ENCODE data around the gene TIAM2. TPM values are rescaled to one million over a fixed set of nuclear protein-coding genes. Genes with fewer than 3 reads are reported as not detected.

Gene TIAM2
- total RNA-seq, 4 donors from 2014 or later, result 8.6 to 17.0 (median 14.8) TPM

DNA sequence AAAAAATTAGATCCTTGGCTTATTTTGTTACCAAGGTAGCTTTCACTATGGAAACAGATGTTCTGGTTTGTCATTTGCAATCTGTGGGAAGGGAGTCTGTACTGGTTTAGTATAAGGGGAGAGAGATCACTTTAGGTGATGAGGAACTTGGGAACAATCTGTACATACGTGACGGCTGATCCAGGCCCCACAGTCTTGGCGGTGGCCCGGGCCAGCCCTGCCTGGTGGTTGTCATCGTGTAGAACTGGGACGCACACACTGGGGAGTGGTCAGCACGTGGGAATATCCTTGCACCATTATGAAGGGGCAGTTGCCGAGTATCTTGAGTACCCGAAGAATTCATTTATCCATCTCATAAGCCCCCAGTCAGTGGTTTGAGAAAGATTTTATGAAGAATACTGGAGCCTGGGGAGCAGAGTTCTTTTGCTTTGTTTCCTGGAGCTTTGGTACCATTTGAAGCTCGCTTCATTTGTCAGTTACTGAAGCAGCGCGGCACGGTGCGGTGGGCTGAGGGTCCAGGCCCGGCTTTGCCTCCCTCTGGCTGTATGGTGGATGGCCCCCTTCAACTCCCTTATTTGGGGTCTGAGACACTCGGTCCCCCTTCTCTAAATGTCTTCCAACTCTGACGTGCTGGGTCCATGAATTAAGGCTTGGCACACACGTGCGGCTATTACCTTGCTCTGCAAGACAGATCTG lies 245.9 kb downstream of the TIAM2 start:
- Histone ChIP-seq H3K27me3 (no peaks in the 10 kb centered on the region), H3K36me3 (no peaks in the 10 kb centered on the region), H3K27ac (replicated peaks in 1 of 4) (peak overlapping the region; percentile 48 to 84 (median 74)), H3K9me3 (no peaks in the 10 kb centered on the region), H3K4me1 (peaks cover 0 to 53% (median 31%) of the 10 kb centered on the region in 4 donors), H3K4me3 (no peak overlapping the region)
- no peak for TF ChIP-seq POLR2A (IDR thresholded peaks at IDR 0.05; ENCODE audit: low read depth)
- TF ChIP-seq POLR2AphosphoS5 (IDR thresholded peaks at IDR 0.05), result peak in 1 of 2 donors; percentile 8
- intact Hi-C loops (cut with DNase I), result no loop called here
- 85% methylated on average over 19 of the region's 19 CpGs for WGBS
- DNase-seq (ENCODE audit: extremely low spot score), result no peak

DNA sequence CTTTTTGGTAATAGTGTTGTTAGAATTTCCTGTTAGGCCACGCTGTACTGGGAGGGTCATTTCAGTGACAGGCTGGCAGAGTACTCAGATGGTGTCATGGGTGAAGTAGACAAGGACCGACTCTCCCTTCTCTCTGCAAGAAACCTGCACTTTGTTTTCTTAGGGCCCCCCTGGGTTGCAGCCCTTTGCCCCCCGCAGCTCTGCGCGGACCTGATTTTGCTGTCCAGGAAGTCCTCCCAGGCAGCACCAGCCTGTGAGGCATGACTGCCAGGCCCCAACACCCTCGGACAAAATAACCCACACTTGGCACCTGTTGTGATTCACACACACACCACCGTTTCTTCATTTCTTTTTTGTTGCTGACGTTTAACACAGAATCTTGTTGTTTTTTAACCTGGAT lies 246.9 kb downstream of the TIAM2 start:
- H3K9me3 ChIP-seq, result no peaks in the 10 kb centered on the region
- no peak overlapping the region for H3K4me3 ChIP-seq
- no peaks in the 10 kb centered on the region for H3K36me3 ChIP-seq
- intact Hi-C loops (cut with DNase I), result no loop called here
- peaks cover 0 to 63% (median 33%) of the 10 kb centered on the region in 4 donors for H3K4me1 ChIP-seq
- no peaks in the 10 kb centered on the region for H3K27me3 ChIP-seq
- H3K27ac ChIP-seq (replicated peaks in 1 of 4), result peak overlapping the region; percentile 48 to 84 (median 74)
- TF ChIP-seq EP300 (IDR thresholded peaks at IDR 0.05) (no peak), POLR2AphosphoS5 (IDR thresholded peaks at IDR 0.05) (no peak), POLR2A (IDR thresholded peaks at IDR 0.05; ENCODE audit: low read depth) (no peak)
- TF ChIP-seq, protein P1, sequence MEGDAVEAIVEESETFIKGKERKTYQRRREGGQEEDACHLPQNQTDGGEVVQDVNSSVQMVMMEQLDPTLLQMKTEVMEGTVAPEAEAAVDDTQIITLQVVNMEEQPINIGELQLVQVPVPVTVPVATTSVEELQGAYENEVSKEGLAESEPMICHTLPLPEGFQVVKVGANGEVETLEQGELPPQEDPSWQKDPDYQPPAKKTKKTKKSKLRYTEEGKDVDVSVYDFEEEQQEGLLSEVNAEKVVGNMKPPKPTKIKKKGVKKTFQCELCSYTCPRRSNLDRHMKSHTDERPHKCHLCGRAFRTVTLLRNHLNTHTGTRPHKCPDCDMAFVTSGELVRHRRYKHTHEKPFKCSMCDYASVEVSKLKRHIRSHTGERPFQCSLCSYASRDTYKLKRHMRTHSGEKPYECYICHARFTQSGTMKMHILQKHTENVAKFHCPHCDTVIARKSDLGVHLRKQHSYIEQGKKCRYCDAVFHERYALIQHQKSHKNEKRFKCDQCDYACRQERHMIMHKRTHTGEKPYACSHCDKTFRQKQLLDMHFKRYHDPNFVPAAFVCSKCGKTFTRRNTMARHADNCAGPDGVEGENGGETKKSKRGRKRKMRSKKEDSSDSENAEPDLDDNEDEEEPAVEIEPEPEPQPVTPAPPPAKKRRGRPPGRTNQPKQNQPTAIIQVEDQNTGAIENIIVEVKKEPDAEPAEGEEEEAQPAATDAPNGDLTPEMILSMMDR (IDR thresholded peaks at IDR 0.05), result no peak
- WGBS, result 91% methylated on average over 8 of the region's 8 CpGs
- DNase-seq (ENCODE audit: extremely low spot score), result no peak

GRCh38 chr6:155244434-155244833 lies 249.3 kb downstream of the TIAM2 start:
- H3K4me1 ChIP-seq, result peaks cover 6 to 82% (median 48%) of the 10 kb centered on the region in 4 donors
- no peaks in the 10 kb centered on the region for H3K27me3 ChIP-seq
- no peaks in the 10 kb centered on the region for H3K36me3 ChIP-seq
- H3K9me3 ChIP-seq, result no peaks in the 10 kb centered on the region
- H3K4me3 ChIP-seq, result no peak overlapping the region
- no peak for TF ChIP-seq EP300 (IDR thresholded peaks at IDR 0.05)
- TF ChIP-seq POLR2A (IDR thresholded peaks at IDR 0.05; ENCODE audit: low read depth), result no peak
- TF ChIP-seq, protein P1 (IDR thresholded peaks at IDR 0.05), result no peak
- TF ChIP-seq POLR2AphosphoS5 (IDR thresholded peaks at IDR 0.05), result no peak
- intact Hi-C loops (cut with DNase I), result no loop called here
- 77% methylated on average over 4 of the region's 4 CpGs for WGBS
- no peak for DNase-seq (ENCODE audit: extremely low spot score)
- H3K27ac ChIP-seq (replicated peaks in 1 of 4), result peak overlapping the region; percentile 48 to 84 (median 61)

GRCh38 chr6:155245193-155245592 lies 250.1 kb downstream of the TIAM2 start:
- 87% methylated on average over 7 of the region's 7 CpGs for WGBS
- Histone ChIP-seq H3K4me3 (no peak overlapping the region), H3K36me3 (peaks cover 0 to 6% (median 0%) of the 10 kb centered on the region in 4 donors), H3K27me3 (no peaks in the 10 kb centered on the region), H3K27ac (replicated peaks in 1 of 4) (peak overlapping the region; percentile 48 to 84 (median 61)), H3K4me1 (peaks cover 6 to 80% (median 48%) of the 10 kb centered on the region in 4 donors), H3K9me3 (no peaks in the 10 kb centered on the region)
- DNase-seq (ENCODE audit: extremely low spot score), result no peak
- TF ChIP-seq, protein P1 (IDR thresholded peaks at IDR 0.05), result no peak
- TF ChIP-seq EP300 (IDR thresholded peaks at IDR 0.05), result no peak
- no peak for TF ChIP-seq POLR2A (IDR thresholded peaks at IDR 0.05; ENCODE audit: low read depth)
- no peak for TF ChIP-seq POLR2AphosphoS5 (IDR thresholded peaks at IDR 0.05)
- intact Hi-C loops (cut with DNase I), result no loop called here

- H3K4me3 ChIP-seq, result no peak overlapping the region
- H3K9me3 ChIP-seq, result no peaks in the 10 kb centered on the region
- WGBS, result 84% methylated on average over 3 of the region's 3 CpGs
- H3K27me3 ChIP-seq, result no peaks in the 10 kb centered on the region
- H3K4me1 ChIP-seq, result peaks cover 6 to 74% (median 43%) of the 10 kb centered on the region in 4 donors
- TF ChIP-seq EP300 (IDR thresholded peaks at IDR 0.05), result no peak
- no peak for TF ChIP-seq POLR2A (IDR thresholded peaks at IDR 0.05; ENCODE audit: low read depth)
- no peak for TF ChIP-seq POLR2AphosphoS5 (IDR thresholded peaks at IDR 0.05)
- TF ChIP-seq, protein P1 (IDR thresholded peaks at IDR 0.05), result no peak
- DNase-seq (ENCODE audit: extremely low spot score), result no peak
- peak overlapping the region; percentile 48 to 84 (median 61) for H3K27ac ChIP-seq (replicated peaks in 1 of 4)
- peaks cover 0 to 11% (median 0%) of the 10 kb centered on the region in 4 donors for H3K36me3 ChIP-seq
- intact Hi-C loops (cut with DNase I), result no loop called here
Measured at GRCh38 chr6:155245831-155246230, 250.7 kb downstream of the TIAM2 start.

Data from esophagus muscularis mucosa (tissue), 4 donors.